Ishikawa (cell line): ENCODE data around the gene C7orf57.

ENCODE experiments used
- CEBPB ChIP-seq: IDR thresholded peaks from 2 replicates; pipeline ENCODE4 v1.6.1; 2012
- CREB1 ChIP-seq: IDR thresholded peaks from 2 replicates; pipeline ENCODE4 v1.6.1; 2012; ENCODE audit warnings: low read depth
- EGR1 ChIP-seq: IDR thresholded peaks from 2 replicates; pipeline ENCODE4 v1.6.1; 2012
- EP300 ChIP-seq: IDR thresholded peaks from 2 replicates; pipeline ENCODE4 v1.6.1; 2012; ENCODE audit warnings: borderline replicate concordance
- FOXM1 ChIP-seq: IDR thresholded peaks from 2 replicates; pipeline ENCODE4 v1.6.1; 2012; ENCODE audit warnings: low read depth, borderline replicate concordance
- NFIC ChIP-seq: IDR thresholded peaks from 2 replicates; pipeline ENCODE4 v1.6.1; 2012
- RAD21 ChIP-seq: IDR thresholded peaks from 2 replicates; pipeline ENCODE4 v1.6.1; 2012; ENCODE audit warnings: low read depth
- TAF1 ChIP-seq: IDR thresholded peaks from 2 replicates; pipeline ENCODE4 v1.6.1; 2012; ENCODE audit warnings: low read depth, mild to moderate bottlenecking
- TCF12 ChIP-seq: IDR thresholded peaks from 2 replicates; pipeline ENCODE4 v1.6.1; 2012; ENCODE audit warnings: low read depth
- TEAD4 ChIP-seq: IDR thresholded peaks from 2 replicates; pipeline ENCODE4 v1.6.1; 2012
- YY1 ChIP-seq: IDR thresholded peaks from 2 replicates; pipeline ENCODE4 v1.6.1; 2012; ENCODE audit warnings: low read depth
- ZBTB7A ChIP-seq: IDR thresholded peaks from 2 replicates; pipeline ENCODE4 v1.6.1; 2012; ENCODE audit warnings: low read depth
- TF ChIP-seq, protein P1 (sequence below): IDR thresholded peaks from 2 replicates; pipeline ENCODE4 v1.6.1; 2012
- TF ChIP-seq, protein P2 (sequence below): IDR thresholded peaks from 2 replicates; pipeline ENCODE4 v1.6.1; 2012; ENCODE audit warnings: low read depth, mild to moderate bottlenecking
- TF ChIP-seq, protein P3 (sequence below): IDR thresholded peaks from 2 replicates; pipeline ENCODE4 v1.6.1; 2012

The C7orf57 gene

DNA sequence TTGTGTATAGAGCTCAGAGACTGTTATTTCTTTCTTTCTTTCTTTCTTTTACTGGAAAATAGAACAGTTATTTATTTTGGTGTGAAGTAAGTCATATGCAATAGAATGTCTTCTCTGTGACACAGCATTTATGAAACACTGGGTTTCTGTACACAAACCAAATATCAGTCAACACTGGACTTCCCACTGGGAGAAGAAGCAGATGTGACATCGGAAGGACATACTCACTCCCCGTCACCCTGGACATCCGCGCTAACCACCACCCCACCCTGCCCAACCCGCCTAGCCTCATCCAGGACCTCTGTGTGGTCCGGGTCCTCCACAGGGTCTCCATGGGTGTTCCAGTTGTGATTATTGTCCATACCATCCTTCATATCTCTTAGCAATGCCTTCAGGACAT is 28.5 kb upstream of the C7orf57 start:
- TF ChIP-seq TCF12 (no peak), EP300 (no peak), RAD21 (no peak), CEBPB (no peak), CREB1 (no peak), TAF1 (no peak), FOXM1 (no peak), ZBTB7A (no peak), EGR1 (no peak)
- TF ChIP-seq, protein P1, sequence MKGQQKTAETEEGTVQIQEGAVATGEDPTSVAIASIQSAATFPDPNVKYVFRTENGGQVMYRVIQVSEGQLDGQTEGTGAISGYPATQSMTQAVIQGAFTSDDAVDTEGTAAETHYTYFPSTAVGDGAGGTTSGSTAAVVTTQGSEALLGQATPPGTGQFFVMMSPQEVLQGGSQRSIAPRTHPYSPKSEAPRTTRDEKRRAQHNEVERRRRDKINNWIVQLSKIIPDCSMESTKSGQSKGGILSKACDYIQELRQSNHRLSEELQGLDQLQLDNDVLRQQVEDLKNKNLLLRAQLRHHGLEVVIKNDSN = no peak
- TF ChIP-seq, protein P2, sequence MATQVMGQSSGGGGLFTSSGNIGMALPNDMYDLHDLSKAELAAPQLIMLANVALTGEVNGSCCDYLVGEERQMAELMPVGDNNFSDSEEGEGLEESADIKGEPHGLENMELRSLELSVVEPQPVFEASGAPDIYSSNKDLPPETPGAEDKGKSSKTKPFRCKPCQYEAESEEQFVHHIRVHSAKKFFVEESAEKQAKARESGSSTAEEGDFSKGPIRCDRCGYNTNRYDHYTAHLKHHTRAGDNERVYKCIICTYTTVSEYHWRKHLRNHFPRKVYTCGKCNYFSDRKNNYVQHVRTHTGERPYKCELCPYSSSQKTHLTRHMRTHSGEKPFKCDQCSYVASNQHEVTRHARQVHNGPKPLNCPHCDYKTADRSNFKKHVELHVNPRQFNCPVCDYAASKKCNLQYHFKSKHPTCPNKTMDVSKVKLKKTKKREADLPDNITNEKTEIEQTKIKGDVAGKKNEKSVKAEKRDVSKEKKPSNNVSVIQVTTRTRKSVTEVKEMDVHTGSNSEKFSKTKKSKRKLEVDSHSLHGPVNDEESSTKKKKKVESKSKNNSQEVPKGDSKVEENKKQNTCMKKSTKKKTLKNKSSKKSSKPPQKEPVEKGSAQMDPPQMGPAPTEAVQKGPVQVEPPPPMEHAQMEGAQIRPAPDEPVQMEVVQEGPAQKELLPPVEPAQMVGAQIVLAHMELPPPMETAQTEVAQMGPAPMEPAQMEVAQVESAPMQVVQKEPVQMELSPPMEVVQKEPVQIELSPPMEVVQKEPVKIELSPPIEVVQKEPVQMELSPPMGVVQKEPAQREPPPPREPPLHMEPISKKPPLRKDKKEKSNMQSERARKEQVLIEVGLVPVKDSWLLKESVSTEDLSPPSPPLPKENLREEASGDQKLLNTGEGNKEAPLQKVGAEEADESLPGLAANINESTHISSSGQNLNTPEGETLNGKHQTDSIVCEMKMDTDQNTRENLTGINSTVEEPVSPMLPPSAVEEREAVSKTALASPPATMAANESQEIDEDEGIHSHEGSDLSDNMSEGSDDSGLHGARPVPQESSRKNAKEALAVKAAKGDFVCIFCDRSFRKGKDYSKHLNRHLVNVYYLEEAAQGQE = no peak

DNA sequence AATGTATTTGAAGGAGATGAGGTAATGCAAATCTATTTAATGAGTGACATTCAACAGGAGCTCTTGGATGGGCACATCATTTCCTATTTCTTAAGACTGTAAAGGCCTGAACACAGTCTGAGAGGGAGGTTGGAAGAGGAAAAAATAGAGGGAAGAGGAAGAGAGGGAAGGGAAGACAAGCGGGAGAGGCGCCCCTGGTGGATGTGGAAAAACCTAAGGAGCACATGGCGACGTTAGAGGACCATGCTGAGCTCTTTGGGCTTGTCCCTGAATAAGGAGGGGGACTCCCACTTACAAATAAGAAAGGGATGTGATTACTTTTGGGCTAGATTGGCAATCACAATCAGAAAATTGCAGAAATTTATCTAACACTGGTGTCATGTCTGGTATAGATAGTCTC is 26.1 kb upstream of the C7orf57 start:
- TF ChIP-seq RAD21 (no peak), CREB1 (no peak), FOXM1 (no peak), TAF1 (no peak), TEAD4 (no peak), NFIC (no peak), TCF12 (no peak), EP300 (no peak), EGR1 (no peak)
- TF ChIP-seq, protein P1 = no peak
- TF ChIP-seq, protein P3, sequence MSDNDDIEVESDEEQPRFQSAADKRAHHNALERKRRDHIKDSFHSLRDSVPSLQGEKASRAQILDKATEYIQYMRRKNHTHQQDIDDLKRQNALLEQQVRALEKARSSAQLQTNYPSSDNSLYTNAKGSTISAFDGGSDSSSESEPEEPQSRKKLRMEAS = no peak
- TF ChIP-seq, protein P2 = no peak

DNA sequence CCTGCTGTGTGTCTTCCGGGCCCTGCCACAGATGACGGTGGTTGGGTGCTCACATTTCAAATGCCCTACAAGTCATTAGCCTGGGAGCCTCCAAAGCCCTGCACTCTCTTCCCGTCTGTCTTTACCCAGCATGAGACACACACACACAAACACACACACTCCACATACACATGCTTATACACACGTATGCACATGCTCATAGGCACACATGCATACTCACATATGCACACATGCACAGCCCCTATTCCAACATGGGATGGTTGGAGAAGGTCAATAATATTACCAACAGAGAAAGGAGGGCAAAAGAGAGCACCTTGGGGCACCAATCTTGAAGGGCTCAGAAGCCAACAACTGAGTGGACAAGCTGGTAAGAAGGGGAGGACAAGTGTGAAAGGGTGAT is 25.4 kb upstream of the C7orf57 start:
- TF ChIP-seq CEBPB = no peak
- TF ChIP-seq NFIC = no peak
- no peak for TF ChIP-seq EGR1
- no peak for TF ChIP-seq CREB1
- TF ChIP-seq, protein P2 = no peak
- TF ChIP-seq RAD21 = no peak
- TF ChIP-seq FOXM1 = no peak
- TF ChIP-seq, protein P3 = no peak
- TF ChIP-seq ZBTB7A = no peak
- TF ChIP-seq YY1 = no peak
- no peak for TF ChIP-seq TCF12
- TF ChIP-seq EP300 = no peak
- TF ChIP-seq TAF1 = no peak

DNA sequence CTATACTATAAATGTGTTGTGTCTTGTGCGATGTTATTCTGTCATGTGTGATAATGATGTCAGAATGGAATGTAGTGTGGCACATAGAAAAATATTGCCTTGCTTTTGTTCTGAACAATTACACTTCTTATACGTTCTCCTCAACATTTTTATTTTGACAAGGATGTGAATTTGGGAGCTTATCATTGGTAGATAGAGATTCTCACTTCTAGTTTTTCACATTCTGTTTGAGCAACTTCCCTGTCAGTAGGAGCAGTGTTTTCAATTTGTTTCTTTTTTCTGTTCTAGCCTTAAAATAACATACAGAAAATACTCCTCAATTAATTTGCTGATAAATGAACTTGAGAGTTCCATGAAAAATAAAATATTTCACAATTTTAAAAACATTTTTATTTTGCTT is 24.0 kb upstream of the C7orf57 start:
- TF ChIP-seq, protein P2 = no peak
- TF ChIP-seq YY1 (no peak), CEBPB (no peak), TEAD4 (no peak), CREB1 (no peak), TAF1 (no peak), RAD21 (no peak), FOXM1 (no peak), TCF12 (no peak), ZBTB7A (no peak), NFIC (no peak), EGR1 (no peak), EP300 (no peak)
- TF ChIP-seq, protein P1 = no peak
- TF ChIP-seq, protein P3 = no peak
